PC-9 (cell line): ENCODE measurements around the gene SLC25A25.

ENCODE experiments used
- EZH2 ChIP-seq: fragments of 200-600 bp; sonication (generic); IDR thresholded peaks from 2 replicates; pipeline ENCODE4 v1.8.0; 2017; ENCODE audit warnings: antibody characterized with exemption, low read depth
- TF ChIP-seq, protein P1 (sequence below): fragments of 200-600 bp; sonication (generic); conservative IDR thresholded peaks from 2 replicates; pipeline ENCODE4 v1.6.1; 2017; ENCODE audit warnings: mixed run types, antibody characterized with exemption, mild to moderate bottlenecking, moderate library complexity

DNA sequence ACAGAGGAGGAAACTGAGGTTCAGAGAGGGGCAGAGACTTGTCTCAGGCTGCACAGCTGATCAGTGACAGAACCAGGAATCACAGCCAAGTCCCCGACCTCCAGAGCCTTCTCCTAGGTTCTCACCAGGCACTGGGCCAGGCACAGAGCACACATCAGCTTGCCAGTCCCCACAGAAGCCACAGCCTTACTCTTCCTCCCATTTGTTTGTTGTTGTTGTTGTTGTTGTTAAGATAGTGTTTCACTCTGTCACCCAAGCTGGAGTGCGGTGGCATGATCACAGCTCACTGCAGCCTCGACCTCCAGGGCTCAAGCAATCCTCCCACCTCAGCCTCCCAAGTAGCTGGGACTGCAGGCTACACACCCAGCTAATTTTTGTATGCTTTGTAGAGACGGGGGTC lies 42.3 kb upstream of the SLC25A25 start:
- TF ChIP-seq, protein P1, sequence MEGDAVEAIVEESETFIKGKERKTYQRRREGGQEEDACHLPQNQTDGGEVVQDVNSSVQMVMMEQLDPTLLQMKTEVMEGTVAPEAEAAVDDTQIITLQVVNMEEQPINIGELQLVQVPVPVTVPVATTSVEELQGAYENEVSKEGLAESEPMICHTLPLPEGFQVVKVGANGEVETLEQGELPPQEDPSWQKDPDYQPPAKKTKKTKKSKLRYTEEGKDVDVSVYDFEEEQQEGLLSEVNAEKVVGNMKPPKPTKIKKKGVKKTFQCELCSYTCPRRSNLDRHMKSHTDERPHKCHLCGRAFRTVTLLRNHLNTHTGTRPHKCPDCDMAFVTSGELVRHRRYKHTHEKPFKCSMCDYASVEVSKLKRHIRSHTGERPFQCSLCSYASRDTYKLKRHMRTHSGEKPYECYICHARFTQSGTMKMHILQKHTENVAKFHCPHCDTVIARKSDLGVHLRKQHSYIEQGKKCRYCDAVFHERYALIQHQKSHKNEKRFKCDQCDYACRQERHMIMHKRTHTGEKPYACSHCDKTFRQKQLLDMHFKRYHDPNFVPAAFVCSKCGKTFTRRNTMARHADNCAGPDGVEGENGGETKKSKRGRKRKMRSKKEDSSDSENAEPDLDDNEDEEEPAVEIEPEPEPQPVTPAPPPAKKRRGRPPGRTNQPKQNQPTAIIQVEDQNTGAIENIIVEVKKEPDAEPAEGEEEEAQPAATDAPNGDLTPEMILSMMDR = no peak
- TF ChIP-seq EZH2 = no peak
